Neuronal stem cell (in vitro differentiated cells): Measurements from ENCODE around the gene RAB5B.

Source experiments
- DNase-seq: peaks from one replicate; pipeline ENCODE4 v3.0.0-alpha.2; 2013; ENCODE audit warnings: low spot score
- H2AFZ ChIP-seq: one replicate; pipeline ENCODE4 v1.6.1; 2013; ENCODE audit warnings: mild to moderate bottlenecking, low read length, inconsistent platforms
- H2AK5ac ChIP-seq: 2 replicates; pipeline ENCODE4 v1.6.1; 2013; ENCODE audit warnings: low read depth, mild to moderate bottlenecking, inconsistent platforms, low read length, moderate library complexity, mixed read lengths
- H2BK120ac ChIP-seq: 2 replicates; pipeline ENCODE4 v1.6.1; 2013; ENCODE audit warnings: low read depth, mild to moderate bottlenecking, inconsistent platforms, low read length, moderate library complexity, mixed read lengths
- H2BK12ac ChIP-seq: one replicate; pipeline ENCODE4 v1.6.1; 2013; ENCODE audit warnings: low read length, inconsistent platforms
- H2BK15ac ChIP-seq: 2 replicates; pipeline ENCODE4 v1.6.1; 2013; ENCODE audit warnings: mild to moderate bottlenecking, low read length, inconsistent platforms, mixed read lengths
- H2BK5ac ChIP-seq: one replicate; pipeline ENCODE4 v1.6.1; 2013; ENCODE audit warnings: inconsistent platforms, mild to moderate bottlenecking, low read length, moderate library complexity
- H3K14ac ChIP-seq: one replicate; pipeline ENCODE4 v1.6.1; 2013; ENCODE audit warnings: low read length, inconsistent platforms
- H3K18ac ChIP-seq: 2 replicates; pipeline ENCODE4 v1.6.1; 2013; ENCODE audit warnings: low read length, inconsistent platforms
- H3K23ac ChIP-seq: 2 replicates; pipeline ENCODE4 v1.6.1; 2013; ENCODE audit warnings: low read depth, mild to moderate bottlenecking, mixed read lengths, low read length, inconsistent platforms; ENCODE audit not compliant: poor library complexity
- H3K27ac ChIP-seq: replicated peaks from 3 replicates; pipeline ENCODE4 v1.5.1; 2013; ENCODE audit warnings: low read length, inconsistent platforms
- H3K27me3 ChIP-seq, 3 experiments: 2 replicates each; pipeline ENCODE4 v1.6.1; 2013; ENCODE audit warnings: low read length in 3 of 3, mild to moderate bottlenecking in 2 of 3, inconsistent platforms in 1 of 3, low read depth in 1 of 3, mixed read lengths in 1 of 3, moderate library complexity in 1 of 3; ENCODE audit not compliant: control insufficient read depth in 3 of 3, insufficient read depth in 3 of 3
- H3K36me3 ChIP-seq, 2 donors: replicated peaks in 1 of 2; 2 replicates each; pipeline ENCODE4 v1.6.1; 2013; ENCODE audit warnings: low read length in 2 of 2; ENCODE audit not compliant: control insufficient read depth in 2 of 2, insufficient read depth in 2 of 2
- H3K4ac ChIP-seq: 2 replicates; pipeline ENCODE4 v1.6.1; 2013; ENCODE audit warnings: inconsistent platforms, mild to moderate bottlenecking, low read length, moderate library complexity
- H3K4me1 ChIP-seq, 2 donors: 1 replicate in 1 of 2; 2 replicates in 1 of 2; pipeline ENCODE4 v1.6.1; 2013; ENCODE audit warnings: low read length in 2 of 2, low read depth in 1 of 2; ENCODE audit not compliant: control insufficient read depth in 2 of 2, insufficient read depth in 1 of 2
- H3K4me2 ChIP-seq: one replicate; pipeline ENCODE4 v1.6.1; 2013; ENCODE audit warnings: mild to moderate bottlenecking, low read length, inconsistent platforms; ENCODE audit not compliant: insufficient read depth, poor library complexity, severe bottlenecking
- H3K4me3 ChIP-seq, 2 donors: 2 replicates each; pipeline ENCODE4 v1.5.1; 2013; ENCODE audit warnings: low read length in 2 of 2, mild to moderate bottlenecking in 2 of 2, inconsistent platforms in 1 of 2, moderate library complexity in 1 of 2
- H3K79me1 ChIP-seq: one replicate; pipeline ENCODE4 v1.6.1; 2013; ENCODE audit warnings: low read depth, mild to moderate bottlenecking, inconsistent platforms, low read length, moderate library complexity
- H3K9ac ChIP-seq: one replicate; pipeline ENCODE4 v1.6.1; 2013; ENCODE audit warnings: mild to moderate bottlenecking, low read depth, low read length, inconsistent platforms; ENCODE audit not compliant: poor library complexity
- H3K9me3 ChIP-seq, 2 donors: replicated peaks in 1 of 2; 2 replicates each; pipeline versions ENCODE3 to v1.6.1; 2013; ENCODE audit warnings: low read length in 2 of 2, mild to moderate bottlenecking in 2 of 2, inconsistent platforms in 1 of 2, low read depth in 1 of 2, mixed read lengths in 1 of 2, moderate library complexity in 1 of 2; ENCODE audit not compliant: control insufficient read depth in 2 of 2, insufficient read depth in 1 of 2
- H4K8ac ChIP-seq: one replicate; pipeline ENCODE4 v1.6.1; 2013; ENCODE audit warnings: low read depth, mild to moderate bottlenecking, inconsistent platforms, low read length, moderate library complexity
- H4K91ac ChIP-seq: one replicate; pipeline ENCODE4 v1.6.1; 2013; ENCODE audit warnings: low read length, low read depth, mild to moderate bottlenecking, inconsistent platforms; ENCODE audit not compliant: poor library complexity
- whole genome bisulfite sequencing, 2 donors: extraction: QIAGEN DNeasy Blood & Tissue Kit; methylation state at CpG; one replicate each; pipeline ENCODE4 v1.1.7; 2013; ENCODE audit warnings: missing lambda C conversion rate in 2 of 2, mixed read lengths in 1 of 2; ENCODE audit not compliant: insufficient read length in 2 of 2, insufficient replicate concordance in 1 of 2; ENCODE audit errors: extremely low coverage in 2 of 2; 5-methylcytosine and 5-hydroxymethylcytosine counted together

The RAB5B gene

GRCh38 chr12:56011509-56012090 lies 37.7 kb downstream of the RAB5B start:
- DNase-seq, result no peak
- no peak overlapping the region for H3K27ac ChIP-seq

GRCh38 chr12:56013482-56013881 lies 39.6 kb downstream of the RAB5B start:
- no peak overlapping the region for H3K14ac ChIP-seq
- no peak overlapping the region for H2BK12ac ChIP-seq
- no peak overlapping the region for H2AFZ ChIP-seq
- no CpG with 5 or more reads among the region's 5 CpGs for WGBS, 2 donors
- H4K8ac ChIP-seq, result no peak overlapping the region
- no peak overlapping the region for H3K4me3 ChIP-seq
- H3K4me1 ChIP-seq, result no peaks in the 10 kb centered on the region
- H2AK5ac ChIP-seq, result no peak overlapping the region
- no peak overlapping the region for H2BK120ac ChIP-seq
- no peaks in the 10 kb centered on the region for H3K9me3 ChIP-seq
- H3K27me3 ChIP-seq, result no peaks in the 10 kb centered on the region
- H3K27ac ChIP-seq, result no peak overlapping the region
- peaks cover 0 to 22% of the 10 kb centered on the region in 2 donors for H3K36me3 ChIP-seq
- no peaks in the 10 kb centered on the region for H3K79me1 ChIP-seq
- H2BK5ac ChIP-seq, result no peak overlapping the region
- no peak overlapping the region for H4K91ac ChIP-seq
- H3K4me2 ChIP-seq, result no peak overlapping the region
- no peak for DNase-seq
- no peak overlapping the region for H3K23ac ChIP-seq
- H3K4ac ChIP-seq, result no peak overlapping the region
- H3K18ac ChIP-seq, result no peak overlapping the region
- H2BK15ac ChIP-seq, result no peak overlapping the region
- no peak overlapping the region for H3K9ac ChIP-seq

More at GRCh38 chr12:56011509-56012090, 37.7 kb downstream of the RAB5B start:
- Histone ChIP-seq H2BK12ac (no peak overlapping the region), H3K23ac (no peak overlapping the region), H3K4me3 (no peak overlapping the region), H3K14ac (no peak overlapping the region), H2AK5ac (no peak overlapping the region), H2BK15ac (no peak overlapping the region), H4K8ac (no peak overlapping the region), H3K4me1 (peaks cover 0 to 3% of the 10 kb centered on the region in 2 donors), H4K91ac (no peak overlapping the region), H3K27me3 (no peaks in the 10 kb centered on the region), H2BK120ac (no peak overlapping the region), H3K4ac (no peak overlapping the region), H3K18ac (no peak overlapping the region), H3K36me3 (peaks cover 0 to 8% of the 10 kb centered on the region in 2 donors), H3K9ac (no peak overlapping the region), H2AFZ (no peak overlapping the region), H3K79me1 (no peaks in the 10 kb centered on the region), H3K9me3 (no peaks in the 10 kb centered on the region), H3K4me2 (no peak overlapping the region), H2BK5ac (no peak overlapping the region)
- WGBS, 2 donors, result no CpG with 5 or more reads among the region's 2 CpGs

GRCh38 chr12:56014205-56014604 lies 40.3 kb downstream of the RAB5B start:
- no peak overlapping the region for H2BK5ac ChIP-seq
- H3K4me3 ChIP-seq, result no peak overlapping the region
- H3K14ac ChIP-seq, result no peak overlapping the region
- H3K36me3 ChIP-seq, result peaks cover 0 to 24% of the 10 kb centered on the region in 2 donors
- no peak overlapping the region for H3K4me2 ChIP-seq
- no peak overlapping the region for H3K23ac ChIP-seq
- no peak overlapping the region for H3K27ac ChIP-seq
- no peaks in the 10 kb centered on the region for H3K79me1 ChIP-seq
- no peak overlapping the region for H3K18ac ChIP-seq
- no peak overlapping the region for H4K91ac ChIP-seq
- no peak for DNase-seq
- no peak overlapping the region for H3K4ac ChIP-seq
- no peak overlapping the region for H2BK15ac ChIP-seq
- no peaks in the 10 kb centered on the region for H3K27me3 ChIP-seq
- no peak overlapping the region for H3K9ac ChIP-seq
- H2BK12ac ChIP-seq, result no peak overlapping the region
- H3K9me3 ChIP-seq, result no peaks in the 10 kb centered on the region
- no peak overlapping the region for H4K8ac ChIP-seq
- H3K4me1 ChIP-seq, result peaks cover 0 to under 1% of the 10 kb centered on the region in 2 donors
- H2BK120ac ChIP-seq, result no peak overlapping the region
- WGBS, 2 donors, result no CpG with 5 or more reads among the region's 2 CpGs
- H2AK5ac ChIP-seq, result no peak overlapping the region
- H2AFZ ChIP-seq, result no peak overlapping the region

- H2BK12ac ChIP-seq, result no peak overlapping the region
- no peak overlapping the region for H3K4ac ChIP-seq
- DNase-seq, result no peak
- H4K91ac ChIP-seq, result no peak overlapping the region
- peaks cover 10 to 17% of the 10 kb centered on the region in 2 donors for H3K4me1 ChIP-seq
- H3K36me3 ChIP-seq, result peaks cover 0 to 28% of the 10 kb centered on the region in 2 donors
- H2BK15ac ChIP-seq, result no peak overlapping the region
- H3K27me3 ChIP-seq, result no peaks in the 10 kb centered on the region
- no peaks in the 10 kb centered on the region for H3K9me3 ChIP-seq
- H3K4me2 ChIP-seq, result no peak overlapping the region
- no peak overlapping the region for H3K23ac ChIP-seq
- no peak overlapping the region for H2BK120ac ChIP-seq
- H2BK5ac ChIP-seq, result no peak overlapping the region
- no peak overlapping the region for H2AFZ ChIP-seq
- no peak overlapping the region for H3K4me3 ChIP-seq
- H3K79me1 ChIP-seq, result no peaks in the 10 kb centered on the region
- no peak overlapping the region for H2AK5ac ChIP-seq
- H3K27ac ChIP-seq, result no peak overlapping the region
- no peak overlapping the region for H3K18ac ChIP-seq
- no peak overlapping the region for H3K14ac ChIP-seq
- H4K8ac ChIP-seq, result no peak overlapping the region
- no peak overlapping the region for H3K9ac ChIP-seq
- no CpG with 5 or more reads among the region's 4 CpGs for WGBS, 2 donors
Observed at GRCh38 chr12:56017181-56017580, 43.3 kb downstream of the RAB5B start.
